GM19193 (cell line): Measurements from ENCODE around the gene PLCH1.

Source experiments
- POLR2A ChIP-seq: IDR thresholded peaks from 4 replicates; pipeline ENCODE4 v1.6.1; 2011; ENCODE audit not compliant: insufficient read depth, insufficient read length; ENCODE audit errors: extremely low read depth

Gene PLCH1

DNA sequence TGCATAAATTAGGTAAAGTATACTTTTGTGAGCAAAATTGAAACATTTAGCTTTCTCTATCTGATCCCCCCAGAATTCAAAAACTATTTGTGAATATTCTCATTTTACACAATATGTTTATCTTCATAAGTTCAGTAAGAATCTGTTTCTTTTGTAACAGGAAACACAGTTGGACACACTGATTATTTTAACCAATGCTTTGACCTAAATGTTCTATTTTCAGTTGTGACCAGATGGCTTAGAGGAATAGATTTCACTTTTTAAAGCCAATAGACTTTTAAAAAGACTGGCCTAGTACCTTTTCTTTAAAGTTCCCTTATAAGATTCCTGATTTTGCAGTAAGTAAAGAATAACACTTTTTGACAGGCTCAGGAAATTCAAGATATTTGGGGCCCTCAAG is 377.4 kb downstream of the PLCH1 start:
- TF ChIP-seq POLR2A: no peak

GRCh38 chr3:155365178-155365783 is 379.6 kb downstream of the PLCH1 start:
- TF ChIP-seq POLR2A: no peak

DNA sequence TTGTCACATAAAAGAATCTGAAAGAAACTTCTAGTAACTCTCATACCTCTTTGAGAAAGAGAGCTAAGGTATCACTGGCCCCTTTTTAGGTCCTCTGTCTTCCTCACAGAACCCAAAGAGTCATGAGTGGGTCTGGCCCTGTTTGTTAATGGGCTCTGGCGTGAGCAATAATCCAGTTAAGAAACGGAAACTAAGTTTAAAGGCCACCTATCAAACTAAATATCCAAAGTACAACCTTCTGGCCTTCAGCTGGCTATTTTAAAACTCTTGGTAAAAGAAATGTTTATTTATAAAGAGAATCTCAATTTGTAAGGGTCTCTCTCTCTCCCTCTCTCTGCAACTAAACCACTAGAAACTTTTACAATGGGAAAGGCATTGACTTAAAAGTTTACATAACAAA is 380.4 kb downstream of the PLCH1 start:
- no peak for TF ChIP-seq POLR2A

DNA sequence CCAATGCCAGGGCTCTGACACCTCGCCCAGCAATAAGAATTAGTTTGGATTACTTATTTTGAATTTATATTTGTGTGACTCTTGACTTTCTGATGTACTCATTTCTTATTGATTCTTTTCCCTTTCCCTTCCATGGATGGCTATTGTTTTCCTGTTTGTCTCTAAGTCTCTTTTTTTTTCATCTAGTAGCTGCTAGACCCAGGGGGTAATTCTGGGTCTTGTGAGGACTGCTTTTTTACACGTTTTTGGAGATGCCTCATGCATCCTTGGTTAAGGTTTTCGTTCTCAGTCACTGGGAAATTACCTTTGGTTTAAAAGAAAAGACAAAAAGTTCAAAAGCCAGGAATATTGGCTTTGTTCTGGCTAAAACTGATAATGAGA is 381.2 kb downstream of the PLCH1 start:
- TF ChIP-seq POLR2A: no peak

DNA sequence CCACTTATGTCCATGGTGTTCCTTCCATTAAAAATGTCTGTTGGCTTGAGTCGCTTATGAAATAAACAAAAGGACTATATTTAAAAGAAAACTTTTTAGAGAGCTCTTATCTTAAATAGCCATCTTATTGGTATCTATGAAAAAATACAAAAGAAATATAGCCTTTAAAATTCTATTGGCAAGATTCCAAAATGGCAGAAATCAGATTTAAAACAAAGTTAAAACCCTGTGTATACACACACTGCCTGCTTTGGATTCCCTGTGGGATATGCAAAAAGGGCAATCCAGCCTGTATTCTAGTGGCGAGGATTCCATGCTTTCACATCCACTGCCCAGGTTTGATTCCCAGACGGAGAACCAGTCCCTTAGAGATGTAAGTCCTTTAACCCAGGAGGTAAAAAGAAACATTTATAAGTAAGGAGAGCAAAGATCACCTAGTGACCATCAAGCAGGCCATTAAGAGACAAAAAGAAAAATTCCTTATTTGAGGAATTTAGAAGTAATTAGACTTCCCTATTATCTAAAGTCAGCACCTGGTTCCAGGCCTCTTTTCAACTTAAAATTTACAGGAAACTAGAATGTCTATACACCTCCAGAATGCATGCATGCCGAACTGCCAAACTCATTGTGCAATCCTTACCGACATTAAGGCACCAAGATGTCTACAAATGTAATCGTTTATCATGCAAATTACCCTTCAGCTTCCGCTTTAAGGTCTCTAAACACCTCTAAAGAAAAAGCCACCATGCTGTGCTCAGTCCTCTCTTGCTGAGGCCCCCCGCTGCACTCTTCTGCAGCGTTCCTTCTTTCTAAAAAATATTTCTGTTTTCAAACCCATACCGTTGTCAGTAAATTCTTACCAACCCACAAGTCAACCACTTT is 381.8 kb downstream of the PLCH1 start:
- no peak for TF ChIP-seq POLR2A

DNA sequence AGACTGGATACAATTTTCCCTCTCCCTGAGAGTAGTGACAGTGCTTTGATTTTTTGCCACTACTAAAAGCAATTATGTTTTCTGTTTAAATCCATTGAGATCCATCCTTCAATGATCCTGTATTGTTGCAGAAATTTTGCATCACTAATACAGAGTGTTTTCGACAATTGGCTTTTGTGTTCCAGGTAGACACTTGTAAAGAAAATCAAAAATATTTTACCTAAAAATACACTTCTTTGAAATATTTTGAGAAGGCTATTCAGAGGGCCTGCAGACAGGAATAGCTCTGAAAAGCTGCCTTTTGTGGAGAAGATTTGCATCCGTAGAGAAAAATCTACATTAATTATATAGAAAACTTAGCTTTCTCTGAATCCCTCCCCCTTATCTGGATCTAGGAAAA is 384.6 kb downstream of the PLCH1 start:
- TF ChIP-seq POLR2A: no peak

- no peak for TF ChIP-seq POLR2A
Observed at GRCh38 chr3:155356594-155357370, 388.1 kb downstream of the PLCH1 start.

DNA sequence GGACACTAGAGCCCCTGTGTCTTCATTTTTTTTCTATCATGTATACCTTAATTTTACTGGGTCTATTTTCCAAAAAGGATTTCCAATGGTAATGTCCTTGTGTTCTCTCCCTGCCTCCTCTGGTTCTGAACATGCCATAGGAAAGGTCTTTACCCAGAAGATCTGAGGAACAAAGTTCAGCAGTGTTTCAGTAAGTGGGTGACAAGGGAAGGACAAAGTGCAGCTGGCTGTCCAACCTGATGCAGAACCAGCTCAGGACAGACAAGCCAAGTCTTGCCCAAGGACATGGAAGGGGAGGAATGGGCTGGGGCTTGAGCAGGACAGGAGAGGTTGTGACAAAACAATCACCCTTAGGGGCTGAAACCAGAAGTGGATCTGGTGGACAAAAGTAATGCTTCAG is 390.2 kb downstream of the PLCH1 start:
- TF ChIP-seq POLR2A: no peak

- TF ChIP-seq POLR2A: no peak
Observed at GRCh38 chr3:155352900-155353490, 391.9 kb downstream of the PLCH1 start.

DNA sequence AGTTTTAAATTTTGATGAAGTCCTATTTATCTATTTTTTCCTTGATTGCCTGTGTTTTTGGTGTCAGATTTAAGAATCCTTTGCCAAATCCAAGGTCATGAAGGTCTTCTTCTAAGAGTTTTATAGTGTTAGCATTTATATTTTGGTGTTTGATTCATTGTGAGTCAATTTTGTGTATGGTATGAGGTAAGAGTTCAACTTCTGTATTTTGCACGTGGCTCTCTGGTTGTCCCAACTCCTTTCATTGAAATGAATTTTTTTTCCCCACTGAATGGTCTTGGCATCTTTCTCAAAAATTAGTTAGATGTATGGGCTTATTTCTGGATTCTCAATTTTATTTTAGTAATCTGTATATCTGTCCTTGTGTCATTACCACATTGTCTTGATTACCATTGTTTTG is 394.3 kb downstream of the PLCH1 start:
- no peak for TF ChIP-seq POLR2A

- TF ChIP-seq POLR2A: no peak
Observed at GRCh38 chr3:155347901-155348300, 397.0 kb downstream of the PLCH1 start.

- TF ChIP-seq POLR2A: no peak
Observed at GRCh38 chr3:155342344-155342743, 402.5 kb downstream of the PLCH1 start.

DNA sequence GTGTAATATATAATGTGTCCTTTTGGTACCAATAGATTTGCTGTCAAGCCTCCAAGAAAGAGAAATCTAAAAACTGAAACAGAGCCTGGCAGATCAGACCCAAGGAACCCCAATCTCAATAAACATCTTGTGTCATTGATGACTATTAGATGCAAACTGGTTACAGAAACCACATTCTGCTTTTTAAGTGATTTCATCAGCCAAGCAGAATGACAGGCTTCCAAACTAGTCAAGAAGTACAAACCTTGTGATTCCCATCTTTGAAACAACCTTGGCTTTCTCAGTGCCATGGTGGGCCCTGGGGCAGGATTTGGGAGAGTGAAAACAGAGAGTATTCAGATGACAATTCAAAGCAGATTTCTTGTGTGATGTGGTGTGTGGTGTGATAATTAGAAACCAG is 405.8 kb downstream of the PLCH1 start:
- no peak for TF ChIP-seq POLR2A

- TF ChIP-seq POLR2A: no peak
Observed at GRCh38 chr3:155335724-155336354, 409.0 kb downstream of the PLCH1 start.
